ENCODE results near the gene ZNF367. TPM values are rescaled to one million over a fixed set of nuclear protein-coding genes. Genes with fewer than 3 reads are reported as not detected.
A peak's percentile ranks its signal among the peaks of the same experiment; 100 is the strongest.

ZNF367 gene
- total and polyA plus RNA-seq, 9 of the 15 experiments (the other 6 are each of a cell fraction or from before 2014, with no cell fraction given), result 2.7 to 14.4 (median 10.0) TPM

GRCh38 chr9:96418083-96418919, at the start of gene ZNF367 (continued):
- TF ChIP-seq U2AF1 (optimal IDR thresholded peaks at IDR 0.05; ENCODE audit: low read depth, low read length), result peak; percentile 34
- TF ChIP-seq ZFP1 (CRISPR knock-in tag; IDR thresholded peaks at IDR 0.05), result no peak
- TF ChIP-seq, protein P1, sequence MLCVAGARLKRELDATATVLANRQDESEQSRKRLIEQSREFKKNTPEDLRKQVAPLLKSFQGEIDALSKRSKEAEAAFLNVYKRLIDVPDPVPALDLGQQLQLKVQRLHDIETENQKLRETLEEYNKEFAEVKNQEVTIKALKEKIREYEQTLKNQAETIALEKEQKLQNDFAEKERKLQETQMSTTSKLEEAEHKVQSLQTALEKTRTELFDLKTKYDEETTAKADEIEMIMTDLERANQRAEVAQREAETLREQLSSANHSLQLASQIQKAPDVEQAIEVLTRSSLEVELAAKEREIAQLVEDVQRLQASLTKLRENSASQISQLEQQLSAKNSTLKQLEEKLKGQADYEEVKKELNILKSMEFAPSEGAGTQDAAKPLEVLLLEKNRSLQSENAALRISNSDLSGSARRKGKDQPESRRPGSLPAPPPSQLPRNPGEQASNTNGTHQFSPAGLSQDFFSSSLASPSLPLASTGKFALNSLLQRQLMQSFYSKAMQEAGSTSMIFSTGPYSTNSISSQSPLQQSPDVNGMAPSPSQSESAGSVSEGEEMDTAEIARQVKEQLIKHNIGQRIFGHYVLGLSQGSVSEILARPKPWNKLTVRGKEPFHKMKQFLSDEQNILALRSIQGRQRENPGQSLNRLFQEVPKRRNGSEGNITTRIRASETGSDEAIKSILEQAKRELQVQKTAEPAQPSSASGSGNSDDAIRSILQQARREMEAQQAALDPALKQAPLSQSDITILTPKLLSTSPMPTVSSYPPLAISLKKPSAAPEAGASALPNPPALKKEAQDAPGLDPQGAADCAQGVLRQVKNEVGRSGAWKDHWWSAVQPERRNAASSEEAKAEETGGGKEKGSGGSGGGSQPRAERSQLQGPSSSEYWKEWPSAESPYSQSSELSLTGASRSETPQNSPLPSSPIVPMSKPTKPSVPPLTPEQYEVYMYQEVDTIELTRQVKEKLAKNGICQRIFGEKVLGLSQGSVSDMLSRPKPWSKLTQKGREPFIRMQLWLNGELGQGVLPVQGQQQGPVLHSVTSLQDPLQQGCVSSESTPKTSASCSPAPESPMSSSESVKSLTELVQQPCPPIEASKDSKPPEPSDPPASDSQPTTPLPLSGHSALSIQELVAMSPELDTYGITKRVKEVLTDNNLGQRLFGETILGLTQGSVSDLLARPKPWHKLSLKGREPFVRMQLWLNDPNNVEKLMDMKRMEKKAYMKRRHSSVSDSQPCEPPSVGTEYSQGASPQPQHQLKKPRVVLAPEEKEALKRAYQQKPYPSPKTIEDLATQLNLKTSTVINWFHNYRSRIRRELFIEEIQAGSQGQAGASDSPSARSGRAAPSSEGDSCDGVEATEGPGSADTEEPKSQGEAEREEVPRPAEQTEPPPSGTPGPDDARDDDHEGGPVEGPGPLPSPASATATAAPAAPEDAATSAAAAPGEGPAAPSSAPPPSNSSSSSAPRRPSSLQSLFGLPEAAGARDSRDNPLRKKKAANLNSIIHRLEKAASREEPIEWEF (CRISPR knock-in tag; IDR thresholded peaks at IDR 0.05), result no peak
- no peak for TF ChIP-seq PHF21A (IDR thresholded peaks at IDR 0.05; ENCODE audit: borderline replicate concordance, low read depth)
- peak; percentile 84 to 86 for TF ChIP-seq NRF1 (conservative IDR thresholded peaks at IDR 0.05 in 1 of 2, IDR thresholded peaks at IDR 0.05 in 1 of 2)
- TF ChIP-seq GABPB1 (CRISPR knock-in tag; IDR thresholded peaks at IDR 0.05), result peak; percentile 52
- TF ChIP-seq TAF1 (IDR thresholded peaks at IDR 0.05; ENCODE audit: control insufficient read depth, extremely low read depth, insufficient read depth, low read length, severe bottlenecking), result peak; percentile 89
- no peak for TF ChIP-seq THRB (CRISPR knock-in tag; conservative IDR thresholded peaks at IDR 0.05)
- TF ChIP-seq SAFB2 (IDR thresholded peaks at IDR 0.05; ENCODE audit: borderline replicate concordance, low read depth, low read length, severe bottlenecking), result no peak
- peak in 1 of 3 experiments; percentile 46; a peak in 1 of 6 replicates for TF ChIP-seq ZBTB11 (CRISPR knock-in tag; IDR thresholded peaks at IDR 0.05)
- no peak for TF ChIP-seq ZNF766 (CRISPR knock-in tag; conservative IDR thresholded peaks at IDR 0.05)
- TF ChIP-seq XRCC5 (IDR thresholded peaks at IDR 0.05; ENCODE audit: low read depth, low read length), result peak; percentile 58; the same call in 1 of the 2 replicates

Data from K562 (cell line).